SU-DHL-6 (cell line): ENCODE measurements around the gene RAD51B.

Experiments
- H2AFZ ChIP-seq: fragments of 200-600 bp; sonication (generic); 2 replicates; pipeline ENCODE4 v1.6.1; 2014; ENCODE audit warnings: low read depth, mild to moderate bottlenecking, moderate library complexity, mixed read lengths, antibody characterized with exemption, low read length; ENCODE audit not compliant: severe bottlenecking
- H3F3A ChIP-seq: fragments of 200-600 bp; shearing (Covaris generic); 2 replicates; pipeline ENCODE4 v1.6.0; 2016; ENCODE audit warnings: antibody characterized with exemption, mild to moderate bottlenecking; ENCODE audit not compliant: insufficient read depth
- H3K27ac ChIP-seq: fragments of 200-600 bp; sonication (generic); 2 replicates; pipeline ENCODE4 v1.5.1; 2016; ENCODE audit warnings: low read depth, mild to moderate bottlenecking, low read length, moderate library complexity, mixed read lengths
- H3K27me3 ChIP-seq: fragments of 200-600 bp; sonication (generic), shearing (Covaris generic); 2 replicates; pipeline ENCODE4 v1.6.0; 2014; ENCODE audit warnings: mild to moderate bottlenecking, low read length
- H3K36me3 ChIP-seq: fragments of 200-600 bp; sonication (generic); 2 replicates; pipeline ENCODE4 v1.6.1; 2014; ENCODE audit warnings: mild to moderate bottlenecking, low read length, mixed read lengths
- H3K4me2 ChIP-seq: fragments of 300-600, 200-600 bp; shearing (Covaris generic), sonication (generic); 2 replicates; pipeline ENCODE4 v1.6.0; 2014; ENCODE audit warnings: low read length, low read depth, mild to moderate bottlenecking; ENCODE audit not compliant: poor library complexity, severe bottlenecking
- H3K4me3 ChIP-seq: fragments of 200-600 bp; sonication (generic); 2 replicates; pipeline ENCODE4 v1.5.1; 2014; ENCODE audit warnings: antibody characterized with exemption, low read length, mild to moderate bottlenecking, mixed read lengths; ENCODE audit not compliant: insufficient read depth, poor library complexity, severe bottlenecking
- H3K79me2 ChIP-seq: fragments of 200-600 bp; sonication (generic); 2 replicates; pipeline ENCODE4 v1.6.1; 2014; ENCODE audit warnings: mild to moderate bottlenecking, low read length, moderate library complexity; ENCODE audit not compliant: insufficient read depth
- H3K9ac ChIP-seq: fragments of 200-600 bp; sonication (generic); 2 replicates; pipeline ENCODE4 v1.7.0; 2014; ENCODE audit warnings: mild to moderate bottlenecking, low read length
- H3K9me2 ChIP-seq: fragments of 200-600 bp; sonication (generic); replicated peaks from 2 replicates; pipeline ENCODE4 v1.6.1; 2014; ENCODE audit warnings: low read length; ENCODE audit not compliant: insufficient read depth
- H3K9me3 ChIP-seq: fragments of 200-600 bp; sonication (generic); 2 replicates; pipeline ENCODE4 v1.6.1; 2014; ENCODE audit warnings: low read length, mixed read lengths; ENCODE audit not compliant: insufficient read depth
- H4K20me1 ChIP-seq: fragments of 200-600 bp; sonication (generic); 2 replicates; pipeline ENCODE4 v1.6.1; 2014; ENCODE audit warnings: low read depth, mild to moderate bottlenecking, antibody characterized with exemption, low read length, moderate library complexity, mixed read lengths
- CTCF ChIP-seq: fragments of 200-600 bp; sonication (generic); IDR thresholded peaks from one replicate; pipeline ENCODE4 v1.5.1; 2017; ENCODE audit warnings: antibody characterized with exemption, mild to moderate bottlenecking, low read length, moderate library complexity; ENCODE audit not compliant: insufficient read depth, poor library complexity, severe bottlenecking
- EZH2phosphoT487 ChIP-seq: fragments of 200-600 bp; sonication (generic), shearing (Covaris generic); conservative IDR thresholded peaks from 2 replicates; pipeline ENCODE4 v1.6.1; 2018; ENCODE audit warnings: mild to moderate bottlenecking, antibody characterized with exemption, low read length, moderate library complexity, mixed read lengths

RAD51B gene

GRCh38 chr14:68384881-68385280 is 565.3 kb downstream of the RAD51B start:
- Histone ChIP-seq H2AFZ (no peak overlapping the region), H3K27ac (no peak overlapping the region), H3K9ac (no peak overlapping the region), H3K9me3 (no peaks in the 10 kb centered on the region), H3F3A (no peaks in the 10 kb centered on the region), H3K4me2 (no peak overlapping the region), H3K9me2 (no peaks in the 10 kb centered on the region), H3K79me2 (no peaks in the 10 kb centered on the region), H3K36me3 (no peaks in the 10 kb centered on the region), H3K4me3 (no peak overlapping the region), H3K27me3 (no peaks in the 10 kb centered on the region), H4K20me1 (no peaks in the 10 kb centered on the region)
- TF ChIP-seq CTCF, result no peak
- TF ChIP-seq EZH2phosphoT487, result no peak

GRCh38 chr14:68386446-68386845 is 566.9 kb downstream of the RAD51B start:
- Histone ChIP-seq H3K27me3 (no peaks in the 10 kb centered on the region), H3K27ac (no peak overlapping the region), H2AFZ (no peak overlapping the region), H3K4me3 (no peak overlapping the region), H3K79me2 (no peaks in the 10 kb centered on the region), H3K9me3 (no peaks in the 10 kb centered on the region), H3F3A (no peaks in the 10 kb centered on the region), H4K20me1 (no peaks in the 10 kb centered on the region), H3K9me2 (no peaks in the 10 kb centered on the region), H3K36me3 (no peaks in the 10 kb centered on the region), H3K9ac (no peak overlapping the region), H3K4me2 (no peak overlapping the region)
- no peak for TF ChIP-seq CTCF
- TF ChIP-seq EZH2phosphoT487, result no peak

- Histone ChIP-seq H3K9me3 (no peaks in the 10 kb centered on the region), H3K4me2 (no peak overlapping the region), H3K27ac (no peak overlapping the region), H3K27me3 (no peaks in the 10 kb centered on the region), H3K36me3 (no peaks in the 10 kb centered on the region), H3K9me2 (no peaks in the 10 kb centered on the region), H3K79me2 (no peaks in the 10 kb centered on the region), H3F3A (no peaks in the 10 kb centered on the region), H4K20me1 (no peaks in the 10 kb centered on the region), H2AFZ (no peak overlapping the region), H3K9ac (no peak overlapping the region), H3K4me3 (no peak overlapping the region)
- TF ChIP-seq EZH2phosphoT487 (no peak), CTCF (no peak)
Measured at GRCh38 chr14:68386950-68387779, 567.6 kb downstream of the RAD51B start.
